Measurements from ENCODE around the gene SNTG2.
"Not testable (repeated sequence)": the region's sequence is repeated elsewhere in the genome, so short reads cannot be mapped to it uniquely, and the experiment has no call there.

SNTG2 gene

GRCh38 chr2:1104364-1104763, 153.7 kb downstream of the SNTG2 start:
- no peak for DNase-seq

GRCh38 chr2:1106344-1106743, 155.7 kb downstream of the SNTG2 start:
- not testable (repeated sequence) for DNase-seq

GRCh38 chr2:1115843-1116539, 165.3 kb downstream of the SNTG2 start:
- DNase-seq, result no peak

- no peak for DNase-seq
Measured at GRCh38 chr2:1117569-1117968, 166.9 kb downstream of the SNTG2 start.

GRCh38 chr2:1125217-1125616, 174.6 kb downstream of the SNTG2 start:
- DNase-seq, result no peak

- DNase-seq, result no peak
Measured at GRCh38 chr2:1125633-1126370, 175.2 kb downstream of the SNTG2 start.

GRCh38 chr2:1129982-1130381, 179.3 kb downstream of the SNTG2 start:
- no peak for DNase-seq

- DNase-seq, result no peak
Measured at GRCh38 chr2:1130922-1131321, 180.3 kb downstream of the SNTG2 start.

- peak; percentile 10 for DNase-seq
Measured at GRCh38 chr2:1132328-1132969, 181.8 kb downstream of the SNTG2 start.

- not testable (repeated sequence) for DNase-seq
Measured at GRCh38 chr2:1133896-1134295, 183.2 kb downstream of the SNTG2 start.

- DNase-seq, result no peak
Measured at GRCh38 chr2:1134629-1135028, 184.0 kb downstream of the SNTG2 start.

- DNase-seq, result no peak
Measured at GRCh38 chr2:1136067-1136466, 185.4 kb downstream of the SNTG2 start.

- no peak for DNase-seq
Measured at GRCh38 chr2:1136846-1137245, 186.2 kb downstream of the SNTG2 start.

- no peak for DNase-seq
Measured at GRCh38 chr2:1137264-1137663, 186.6 kb downstream of the SNTG2 start.

- no peak for DNase-seq
Measured at GRCh38 chr2:1137913-1138391, 187.3 kb downstream of the SNTG2 start.

- no peak for DNase-seq
Measured at GRCh38 chr2:1140389-1141003, 189.8 kb downstream of the SNTG2 start.

GRCh38 chr2:1141079-1141478, 190.4 kb downstream of the SNTG2 start:
- no peak for DNase-seq

- DNase-seq, result no peak
Measured at GRCh38 chr2:1143129-1143528, 192.5 kb downstream of the SNTG2 start.

- no peak for DNase-seq
Measured at GRCh38 chr2:1147873-1148612, 197.4 kb downstream of the SNTG2 start.

- DNase-seq, result no peak
Measured at GRCh38 chr2:1150724-1151511, 200.3 kb downstream of the SNTG2 start.

- no peak for DNase-seq
Measured at GRCh38 chr2:1152375-1152774, 201.7 kb downstream of the SNTG2 start.

- no peak for DNase-seq
Measured at GRCh38 chr2:1153920-1154319, 203.3 kb downstream of the SNTG2 start.

Data from NCI-H1105 treated with DMSO at 0.1 percent for 48 hours (cell line).